H1 (cell line): ENCODE data around the gene CUX1. TPM values are rescaled to one million over a fixed set of nuclear protein-coding genes. Genes with fewer than 3 reads are reported as not detected.

Experiments
- CTCF ChIA-PET: fragments of 300-600 bp; sonication (Branson Sonifier 250); formaldehyde crosslinking; loops from one replicate; lab custom pipeline; 2021; ENCODE audit not compliant: partially characterized antibody; lab: Charles Lee
- POLR2A ChIA-PET: fragments of 300-600 bp; sonication (Branson Sonifier 250); formaldehyde crosslinking; loops from one replicate; lab custom pipeline; 2021; ENCODE audit warnings: inconsistent platforms; ENCODE audit not compliant: partially characterized antibody; lab: Charles Lee
- DNase-seq, 2 experiments: peaks; one replicate each; pipeline versions ENCODE4 v3.0.0 to v3.0.0-alpha.2; 2010 to 2022; ENCODE audit warnings: low spot score in 2 of 2, low read depth in 1 of 2, mixed read lengths in 1 of 2
- FAIRE-seq: peaks from 2 replicates; lab custom pipeline; 2011; peaks lifted over from hg19 to GRCh38; lab: Jason Lieb, UNC
- H2AFZ ChIP-seq: 2 replicates; pipeline ENCODE4 v1.8.1; 2012; ENCODE audit warnings: low read length, inconsistent platforms
- H2AK5ac ChIP-seq: 2 replicates; pipeline ENCODE4 v1.6.1; 2013; ENCODE audit warnings: low read depth, low read length
- H2BK120ac ChIP-seq: replicated peaks from 2 replicates; pipeline ENCODE3; 2013; ENCODE audit warnings: low read depth, low read length, inconsistent platforms
- H2BK12ac ChIP-seq: 2 replicates; pipeline ENCODE4 v1.6.1; 2013; ENCODE audit warnings: low read depth, low read length
- H2BK15ac ChIP-seq: 2 replicates; pipeline ENCODE4 v1.6.1; 2013; ENCODE audit warnings: low read length
- H2BK20ac ChIP-seq: 2 replicates; pipeline ENCODE4 v1.6.1; 2013; ENCODE audit warnings: low read length
- H2BK5ac ChIP-seq: 2 replicates; pipeline ENCODE4 v1.6.1; 2013; ENCODE audit warnings: low read depth, low read length
- H3K14ac ChIP-seq: 2 replicates; pipeline ENCODE4 v1.6.1; 2013; ENCODE audit warnings: inconsistent platforms; ENCODE audit not compliant: insufficient read length
- H3K18ac ChIP-seq: 2 replicates; pipeline ENCODE4 v1.6.1; 2013; ENCODE audit warnings: low read length; ENCODE audit errors: extremely low read depth
- H3K23ac ChIP-seq: 2 replicates; pipeline ENCODE4 v1.6.1; 2013; ENCODE audit warnings: inconsistent platforms; ENCODE audit not compliant: insufficient read length
- H3K23me2 ChIP-seq: 2 replicates; pipeline ENCODE4 v1.6.1; 2013; ENCODE audit warnings: low read depth, low read length
- H3K27ac ChIP-seq: 2 replicates; pipeline ENCODE4 v1.6.1; 2011; ENCODE audit warnings: low read depth, low read length, inconsistent platforms
- H3K27me3 ChIP-seq, 4 experiments: replicated peaks in 1 of 4; 1 replicate in 1 of 4; 2 replicates in 3 of 4; pipeline versions ENCODE4 v1.6.1 to v1.8.1; 2011 to 2013; ENCODE audit warnings: low read length in 3 of 4, mild to moderate bottlenecking in 3 of 4, inconsistent platforms in 2 of 4, mixed read lengths in 2 of 4, moderate library complexity in 1 of 4; ENCODE audit not compliant: control insufficient read depth in 3 of 4, insufficient read depth in 3 of 4; ENCODE audit errors: extremely low read depth in 1 of 4
- H3K36me3 ChIP-seq, 4 experiments: 2 replicates each; pipeline versions ENCODE4 v1.6.1 to v1.8.1; 2011 to 2013; ENCODE audit warnings: mild to moderate bottlenecking in 4 of 4, low read length in 3 of 4, moderate library complexity in 2 of 4, control low read depth in 1 of 4, inconsistent platforms in 1 of 4; ENCODE audit not compliant: insufficient read depth in 4 of 4, control insufficient read depth in 2 of 4
- H3K4ac ChIP-seq: replicated peaks from 2 replicates; pipeline ENCODE3; 2013; ENCODE audit warnings: low read length, low read depth, mixed read lengths, inconsistent platforms; ENCODE audit not compliant: insufficient read length
- H3K4me1 ChIP-seq, 4 experiments: replicated peaks in 1 of 4; 1 replicate in 1 of 4; 2 replicates in 3 of 4; pipeline versions ENCODE4 v1.6.1 to v1.8.1; 2011 to 2013; ENCODE audit warnings: low read length in 3 of 4, inconsistent platforms in 2 of 4, mixed read lengths in 1 of 4; ENCODE audit not compliant: insufficient read depth in 4 of 4, control insufficient read depth in 3 of 4
- H3K4me2 ChIP-seq, 2 experiments: 2 replicates each; pipeline versions ENCODE4 v1.6.1 to v1.8.1; 2011 to 2013; ENCODE audit warnings: low read depth in 2 of 2, low read length in 2 of 2, control low read depth in 1 of 2, inconsistent platforms in 1 of 2, mild to moderate bottlenecking in 1 of 2; ENCODE audit not compliant: insufficient read depth in 1 of 2
- H3K4me3 ChIP-seq, 4 experiments: fragments of 200-600, 300-600 bp in 1 of 4; sonication (generic), shearing (Covaris generic), sonication (Bioruptor Twin) in 1 of 4; 2 replicates each; pipeline versions ENCODE4 v1.5.1 to v1.8.1; 2011 to 2016; ENCODE audit warnings: low read length in 4 of 4, low read depth in 3 of 4, control low read depth in 2 of 4, inconsistent platforms in 2 of 4, mild to moderate bottlenecking in 2 of 4, mixed read lengths in 1 of 4, moderate library complexity in 1 of 4; ENCODE audit not compliant: insufficient read depth in 2 of 4; ENCODE audit errors: extremely low read depth in 1 of 4
- H3K56ac ChIP-seq: replicated peaks from 2 replicates; pipeline ENCODE3; 2013; ENCODE audit warnings: low read depth, mild to moderate bottlenecking, mixed read lengths, low read length, inconsistent platforms; ENCODE audit not compliant: insufficient read length
- H3K79me1 ChIP-seq: 2 replicates; pipeline ENCODE4 v1.6.1; 2013; ENCODE audit warnings: low read depth, low read length, control low read depth
- H3K79me2 ChIP-seq, 2 experiments: 2 replicates each; pipeline versions ENCODE4 v1.6.1 to v1.8.1; 2012 to 2013; ENCODE audit warnings: low read length in 2 of 2, mild to moderate bottlenecking in 2 of 2, inconsistent platforms in 1 of 2; ENCODE audit not compliant: insufficient read depth in 2 of 2, control insufficient read depth in 1 of 2
- H3K9ac ChIP-seq, 4 experiments: replicated peaks in 1 of 4; 1 replicate in 1 of 4; 2 replicates in 3 of 4; pipeline versions ENCODE4 v1.6.1 to v1.8.1; 2011 to 2013; ENCODE audit warnings: low read depth in 3 of 4, low read length in 3 of 4, control low read depth in 2 of 4, mild to moderate bottlenecking in 2 of 4, moderate library complexity in 2 of 4, inconsistent platforms in 1 of 4; ENCODE audit errors: extremely low read depth in 1 of 4
- H3K9me3 ChIP-seq, 2 experiments: 2 replicates each; pipeline versions ENCODE4 v1.6.1 to v1.8.1; 2012 to 2013; ENCODE audit warnings: mild to moderate bottlenecking in 2 of 2, moderate library complexity in 2 of 2, control low read depth in 1 of 2, inconsistent platforms in 1 of 2, low read depth in 1 of 2, low read length in 1 of 2, mixed read lengths in 1 of 2; ENCODE audit not compliant: insufficient read depth in 2 of 2
- H4K20me1 ChIP-seq, 2 experiments: replicated peaks in 1 of 2; 2 replicates each; pipeline versions ENCODE3 to v1.8.1; 2011 to 2013; ENCODE audit warnings: inconsistent platforms in 2 of 2, low read length in 2 of 2, mild to moderate bottlenecking in 1 of 2; ENCODE audit not compliant: insufficient read depth in 2 of 2, control insufficient read depth in 1 of 2
- H4K5ac ChIP-seq: 2 replicates; pipeline ENCODE4 v1.6.1; 2013; ENCODE audit warnings: low read length, low read depth, mixed read lengths, inconsistent platforms; ENCODE audit not compliant: insufficient read length
- H4K8ac ChIP-seq: 2 replicates; pipeline ENCODE4 v1.8.0; 2013; ENCODE audit warnings: mild to moderate bottlenecking, moderate library complexity, low read length, inconsistent platforms; ENCODE audit not compliant: insufficient read depth; ENCODE audit errors: extremely low read depth
- H4K91ac ChIP-seq: replicated peaks from 2 replicates; pipeline ENCODE3; 2013; ENCODE audit warnings: low read length, mixed read lengths, inconsistent platforms; ENCODE audit not compliant: insufficient read length
- BRCA1 ChIP-seq: IDR thresholded peaks from 2 replicates; pipeline ENCODE4 v1.6.1; 2012; ENCODE audit warnings: low read depth, low read length, improper control_type of control experiment
- KDM5A ChIP-seq: fragments of 200-600 bp; IDR thresholded peaks from 2 replicates; pipeline ENCODE4 v1.7.1; 2012; ENCODE audit warnings: mild to moderate bottlenecking, low read length, inconsistent platforms, mixed read lengths
- SUZ12 ChIP-seq: fragments of 200-600 bp; sonication (generic); IDR thresholded peaks from 2 replicates; pipeline ENCODE4 v1.6.1; 2012; ENCODE audit warnings: mild to moderate bottlenecking, inconsistent platforms, low read length, moderate library complexity, mixed read lengths
- TBP ChIP-seq: IDR thresholded peaks from 2 replicates; pipeline ENCODE4 v1.6.1; 2011; ENCODE audit warnings: low read depth, low read length, improper control_type of control experiment
- WGBS, 2 experiments: shearing (Covaris generic) in 1 of 2; methylation state at CpG; one replicate each; pipeline versions ENCODE4 v1.1.6 to v1.1.7; 2013 to 2015; ENCODE audit warnings: low lambda C conversion rate in 2 of 2, mixed read lengths in 2 of 2, inconsistent platforms in 1 of 2, low coverage in 1 of 2, missing lambda C conversion rate in 1 of 2; ENCODE audit not compliant: insufficient replicate concordance in 2 of 2, insufficient coverage in 1 of 2, insufficient read length in 1 of 2; ENCODE audit errors: extremely low coverage in 1 of 2, missing lambda C conversion rate in 1 of 2; 5-methylcytosine and 5-hydroxymethylcytosine counted together
- polyA plus RNA-seq, 7 experiments: library from polyadenylated mRNA; depleted of rRNA in 3 of 7; stranded (reverse) in 5 of 7; unstranded in 2 of 7; fragments of >200 nt in 5 of 7; fragments of 200-250 nt in 2 of 7; gene quantifications; 1 replicate in 5 of 7; 2 replicates in 1 of 7; 4 replicates in 1 of 7; pipeline versions ENCODE4 v1.2.1 to v1.2.3, GENCODE V29; 2011 to 2013; ENCODE audit warnings: missing spikeins in 2 of 7, mixed read lengths in 2 of 7
- total RNA-seq: library from RNA; stranded (reverse); fragmentation: NEBNext Ultra II Directional; extraction: Animal tissue kit (Norgen Biotek cat#: 25700); gene quantifications from 2 replicates; pipeline ENCODE4 v1.2.1, GENCODE V29; 2021

The CUX1 gene
- total and polyA plus RNA-seq, 2 of the 8 experiments (the other 6 are each of a cell fraction or from before 2014, with no cell fraction given) = 21.6 to 65.9 TPM

- H3K9me3 ChIP-seq = no peaks in the 10 kb centered on the region
- H2BK120ac ChIP-seq = no peak overlapping the region
- H3K14ac ChIP-seq = no peak overlapping the region
- H2BK15ac ChIP-seq = no peak overlapping the region
- no peak overlapping the region for H3K4ac ChIP-seq
- no peak overlapping the region for H2BK5ac ChIP-seq
- CTCF ChIA-PET = interaction anchor here (0.6 to 1.8 kb wide), 3 partner anchors 27 to 199 kb away, joined by 3 to 5 read pairs (median 3); no protein-coding TSS in a partner anchor
- no peak overlapping the region for H2BK20ac ChIP-seq
- H2AK5ac ChIP-seq = no peak overlapping the region
- H3K27ac ChIP-seq = no peak overlapping the region
- no peak overlapping the region for H4K5ac ChIP-seq
- H4K20me1 ChIP-seq = peaks cover 0 to 1% of the 10 kb centered on the region in 2 experiments
- H3K56ac ChIP-seq = no peak overlapping the region
- no peaks in the 10 kb centered on the region for H3K27me3 ChIP-seq
- no peak overlapping the region for H3K23ac ChIP-seq
- H3K23me2 ChIP-seq = no peaks in the 10 kb centered on the region
- no peak for TF ChIP-seq BRCA1
- no peak for TF ChIP-seq TBP
- no peak for TF ChIP-seq KDM5A
- no peak for TF ChIP-seq SUZ12
- peaks cover 1% of the 10 kb centered on the region; the same call in 1 of the 2 replicates for H3K79me1 ChIP-seq
- no peak overlapping the region for H4K91ac ChIP-seq
- H2AFZ ChIP-seq = no peak overlapping the region
- no peak overlapping the region for H4K8ac ChIP-seq
- no peak overlapping the region for H3K4me2 ChIP-seq
- no peak overlapping the region for H2BK12ac ChIP-seq
- no peaks in the 10 kb centered on the region for H3K79me2 ChIP-seq
- FAIRE-seq (no peak), DNase-seq (no peak)
- H3K36me3 ChIP-seq = no peaks in the 10 kb centered on the region; a peak in 2 of 8 replicates
- WGBS, 2 experiments = 89% methylated on average over 5 of the region's 5 CpGs; no CpG with 5 or more reads in 1 of the 2 experiments
- H3K4me1 ChIP-seq = no peaks in the 10 kb centered on the region
- H3K9ac ChIP-seq = no peak overlapping the region
- no peak overlapping the region for H3K4me3 ChIP-seq
- POLR2A ChIA-PET = interaction anchor here (1.0 to 1.7 kb wide), 2 partner anchors 12 to 72 kb away, joined by 3 to 4 read pairs; no protein-coding TSS in a partner anchor
- H3K18ac ChIP-seq = no peak overlapping the region
Observed at GRCh38 chr7:102036958-102037357, 219.5 kb downstream of the CUX1 start.
